Karpas-422 (cell line): Measurements from ENCODE around the gene IGSF21. TPM values are rescaled to one million over a fixed set of nuclear protein-coding genes. Genes with fewer than 3 reads are reported as not detected.

Experiments
- DNase-seq: peaks from one replicate; pipeline ENCODE4 v3.0.0-alpha.2; 2015
- H2AFZ ChIP-seq: fragments of 200-600 bp; sonication (generic); 2 replicates; pipeline ENCODE4 v1.6.1; 2014; ENCODE audit warnings: antibody characterized with exemption, low read length, mixed read lengths
- H3K27ac ChIP-seq: fragments of 200-600 bp; sonication (generic); 2 replicates; pipeline ENCODE4 v1.5.1; 2014; ENCODE audit warnings: mild to moderate bottlenecking, low read length, moderate library complexity
- H3K27me3 ChIP-seq: fragments of 200-600 bp; sonication (generic); 2 replicates; pipeline ENCODE4 v1.6.1; 2014; ENCODE audit warnings: low read length, mixed read lengths
- H3K36me3 ChIP-seq: fragments of 200-600 bp; sonication (generic); 2 replicates; pipeline ENCODE4 v1.6.1; 2014; ENCODE audit warnings: low read length, mixed read lengths; ENCODE audit not compliant: insufficient read depth
- H3K4me1 ChIP-seq: fragments of 200-600 bp; sonication (generic); 2 replicates; pipeline ENCODE4 v1.6.1; 2014; ENCODE audit warnings: mild to moderate bottlenecking, low read length, mixed read lengths
- H3K4me2 ChIP-seq: fragments of 200-600 bp; sonication (generic); 2 replicates; pipeline ENCODE4 v1.6.1; 2014; ENCODE audit warnings: low read length, low read depth, mild to moderate bottlenecking; ENCODE audit not compliant: poor library complexity, severe bottlenecking
- H3K4me3 ChIP-seq: fragments of 200-600 bp; sonication (generic); 2 replicates; pipeline ENCODE4 v1.5.1; 2014; ENCODE audit warnings: mild to moderate bottlenecking, antibody characterized with exemption, low read length, mixed read lengths
- H3K79me2 ChIP-seq: fragments of 200-600 bp; sonication (generic); 2 replicates; pipeline ENCODE4 v1.6.1; 2014; ENCODE audit warnings: mild to moderate bottlenecking, low read length, mixed read lengths
- H3K9ac ChIP-seq: fragments of 200-600 bp; sonication (generic); 2 replicates; pipeline ENCODE4 v1.6.0; 2014; ENCODE audit warnings: low read length
- H3K9me2 ChIP-seq: fragments of 200-600 bp; sonication (generic), shearing (Covaris generic); replicated peaks from 2 replicates; pipeline ENCODE4 v1.6.0; 2014; ENCODE audit warnings: mild to moderate bottlenecking, low read length, moderate library complexity; ENCODE audit not compliant: insufficient read depth
- H3K9me3 ChIP-seq: fragments of 300-700, 200-600 bp; sonication (generic); 2 replicates; pipeline ENCODE4 v1.6.1; 2014; ENCODE audit warnings: low read length, mixed read lengths
- H4K20me1 ChIP-seq: fragments of 200-600 bp; sonication (generic); 2 replicates; pipeline ENCODE4 v1.6.1; 2014; ENCODE audit warnings: mild to moderate bottlenecking, antibody characterized with exemption, low read length, low read depth; ENCODE audit not compliant: insufficient read depth
- total RNA-seq: library from RNA; depleted of rRNA; stranded (reverse); fragments of >200 nt; shearing (Covaris generic); gene quantifications from 2 replicates; pipeline ENCODE4 v1.2.3, GENCODE V29; 2014; ENCODE audit warnings: low replicate concordance

Gene IGSF21
- total RNA-seq, 1 experiment from 2014 or later, result 0.26 TPM

- peaks cover 34% of the 10 kb centered on the region for H3K4me1 ChIP-seq
- H3K9ac ChIP-seq, result no peak overlapping the region
- H3K79me2 ChIP-seq, result no peaks in the 10 kb centered on the region
- no peaks in the 10 kb centered on the region for H4K20me1 ChIP-seq
- H3K4me3 ChIP-seq, result no peak overlapping the region
- no peaks in the 10 kb centered on the region for H3K36me3 ChIP-seq
- no peak for DNase-seq
- no peaks in the 10 kb centered on the region for H3K27me3 ChIP-seq
- no peak overlapping the region for H3K27ac ChIP-seq
- no peak overlapping the region for H2AFZ ChIP-seq
- H3K9me2 ChIP-seq, result no peaks in the 10 kb centered on the region
- H3K9me3 ChIP-seq, result no peaks in the 10 kb centered on the region
- peak overlapping the region; percentile 38 for H3K4me2 ChIP-seq
Observed at GRCh38 chr1:18175530-18176377, 68.2 kb downstream of the IGSF21 start.

- Histone ChIP-seq H3K27me3 (no peaks in the 10 kb centered on the region), H3K36me3 (no peaks in the 10 kb centered on the region), H3K9me2 (no peaks in the 10 kb centered on the region), H2AFZ (no peak overlapping the region), H3K4me3 (no peak overlapping the region), H3K79me2 (no peaks in the 10 kb centered on the region), H3K4me2 (peak overlapping the region; percentile 38), H3K27ac (no peak overlapping the region), H3K9me3 (no peaks in the 10 kb centered on the region), H4K20me1 (no peaks in the 10 kb centered on the region), H3K9ac (no peak overlapping the region), H3K4me1 (peaks cover 34% of the 10 kb centered on the region)
- DNase-seq, result no peak
Observed at GRCh38 chr1:18176619-18177018, 69.0 kb downstream of the IGSF21 start.

DNA sequence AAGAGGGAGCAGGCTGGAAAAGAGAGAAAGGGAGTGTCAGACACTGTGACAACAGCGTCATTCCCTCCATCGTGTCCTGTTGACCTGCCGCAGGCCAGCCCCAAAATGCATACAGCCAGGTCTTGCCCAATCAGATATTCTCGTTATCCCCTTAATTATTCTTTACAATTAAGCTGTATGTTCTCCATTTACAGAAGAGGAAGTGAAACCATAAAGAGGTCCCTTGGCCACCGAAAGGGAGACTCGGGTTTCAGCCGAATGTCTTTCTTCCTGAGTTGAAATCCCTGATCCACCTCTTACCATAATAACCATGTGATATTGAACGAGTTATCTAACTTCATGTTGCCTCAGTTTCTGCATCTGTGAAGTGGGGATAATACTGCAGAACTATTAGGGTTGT lies 70.5 kb downstream of the IGSF21 start:
- H3K79me2 ChIP-seq, result no peaks in the 10 kb centered on the region
- DNase-seq, result peak; percentile 87
- H4K20me1 ChIP-seq, result no peaks in the 10 kb centered on the region
- 0 out of 2 replicates have a peak overlapping the region, but pooled peaks have one; percentile 12 for H3K4me3 ChIP-seq
- H3K9me3 ChIP-seq, result no peaks in the 10 kb centered on the region
- no peak overlapping the region for H2AFZ ChIP-seq
- no peaks in the 10 kb centered on the region for H3K27me3 ChIP-seq
- H3K36me3 ChIP-seq, result no peaks in the 10 kb centered on the region
- H3K4me2 ChIP-seq, result peak overlapping the region; percentile 51
- peaks cover 36% of the 10 kb centered on the region for H3K4me1 ChIP-seq
- no peak overlapping the region for H3K27ac ChIP-seq
- H3K9ac ChIP-seq, result no peak overlapping the region
- no peaks in the 10 kb centered on the region for H3K9me2 ChIP-seq

DNA sequence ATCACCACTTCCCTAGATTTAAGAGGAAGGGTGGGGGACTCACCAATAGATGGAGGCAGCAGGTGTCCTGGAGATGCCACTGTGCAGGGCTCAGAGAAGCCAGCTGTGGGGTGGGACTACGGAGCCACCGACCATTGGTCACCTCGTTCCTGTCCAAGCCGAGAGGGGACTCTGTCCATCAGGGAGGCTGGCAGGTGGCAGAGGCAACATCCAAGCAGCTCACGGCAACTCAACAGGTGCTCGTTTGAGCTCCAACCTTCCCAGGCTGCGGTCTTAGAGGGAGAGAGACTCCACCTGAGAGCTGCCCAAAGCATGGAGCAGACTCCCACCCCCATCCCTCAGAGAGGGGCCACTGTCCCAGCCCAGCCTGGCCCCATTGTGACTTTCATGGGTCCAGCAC lies 71.4 kb downstream of the IGSF21 start:
- no peak for DNase-seq
- H3K9me2 ChIP-seq, result no peaks in the 10 kb centered on the region
- no peaks in the 10 kb centered on the region for H3K9me3 ChIP-seq
- no peaks in the 10 kb centered on the region for H3K79me2 ChIP-seq
- H3K4me2 ChIP-seq, result no peak overlapping the region
- no peaks in the 10 kb centered on the region for H3K36me3 ChIP-seq
- no peak overlapping the region for H3K27ac ChIP-seq
- no peak overlapping the region for H3K9ac ChIP-seq
- H4K20me1 ChIP-seq, result no peaks in the 10 kb centered on the region
- H3K4me3 ChIP-seq, result no peak overlapping the region
- H3K4me1 ChIP-seq, result peaks cover 43% of the 10 kb centered on the region
- H2AFZ ChIP-seq, result no peak overlapping the region
- no peaks in the 10 kb centered on the region for H3K27me3 ChIP-seq

GRCh38 chr1:18182398-18183160 lies 75.0 kb downstream of the IGSF21 start:
- H3K4me1 ChIP-seq, result peaks cover 23% of the 10 kb centered on the region
- H3K36me3 ChIP-seq, result no peaks in the 10 kb centered on the region
- no peak overlapping the region for H3K4me2 ChIP-seq
- no peaks in the 10 kb centered on the region for H3K9me2 ChIP-seq
- no peak overlapping the region for H3K27ac ChIP-seq
- no peaks in the 10 kb centered on the region for H3K79me2 ChIP-seq
- no peak for DNase-seq
- no peaks in the 10 kb centered on the region for H4K20me1 ChIP-seq
- no peaks in the 10 kb centered on the region for H3K27me3 ChIP-seq
- H2AFZ ChIP-seq, result no peak overlapping the region
- no peak overlapping the region for H3K4me3 ChIP-seq
- H3K9me3 ChIP-seq, result no peaks in the 10 kb centered on the region
- no peak overlapping the region for H3K9ac ChIP-seq

DNA sequence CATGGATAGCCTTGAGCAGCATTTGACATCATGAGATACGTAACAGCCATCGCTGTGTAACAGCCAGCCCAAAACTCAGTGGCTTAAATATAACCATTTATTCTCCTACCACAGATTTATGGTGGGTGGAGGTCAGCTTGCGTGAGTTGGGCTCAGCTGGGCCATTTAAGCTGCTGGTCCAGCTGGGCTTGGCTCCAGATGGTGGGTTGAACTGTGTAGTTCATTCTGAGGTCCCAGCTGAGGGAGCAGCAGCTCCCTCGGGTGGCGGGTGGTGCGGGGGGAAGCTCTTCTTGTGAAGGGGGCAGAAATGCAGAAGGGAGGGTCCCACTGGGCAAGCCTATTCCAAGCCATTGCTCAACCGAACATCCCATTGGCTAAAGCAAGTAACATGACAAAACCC lies 75.9 kb downstream of the IGSF21 start:
- H3K9ac ChIP-seq, result no peak overlapping the region
- H2AFZ ChIP-seq, result no peak overlapping the region
- no peaks in the 10 kb centered on the region for H3K9me2 ChIP-seq
- H3K27ac ChIP-seq, result no peak overlapping the region
- H3K79me2 ChIP-seq, result no peaks in the 10 kb centered on the region
- no peaks in the 10 kb centered on the region for H3K36me3 ChIP-seq
- H3K27me3 ChIP-seq, result no peaks in the 10 kb centered on the region
- H3K9me3 ChIP-seq, result no peaks in the 10 kb centered on the region
- H3K4me1 ChIP-seq, result peaks cover 13% of the 10 kb centered on the region
- H4K20me1 ChIP-seq, result no peaks in the 10 kb centered on the region
- H3K4me3 ChIP-seq, result no peak overlapping the region
- no peak for DNase-seq
- no peak overlapping the region for H3K4me2 ChIP-seq

- H4K20me1 ChIP-seq, result no peaks in the 10 kb centered on the region
- no peak overlapping the region for H2AFZ ChIP-seq
- H3K9ac ChIP-seq, result no peak overlapping the region
- H3K4me1 ChIP-seq, result peaks cover 8% of the 10 kb centered on the region
- no peaks in the 10 kb centered on the region for H3K9me2 ChIP-seq
- no peaks in the 10 kb centered on the region for H3K9me3 ChIP-seq
- no peak overlapping the region for H3K4me3 ChIP-seq
- no peak overlapping the region for H3K4me2 ChIP-seq
- H3K27me3 ChIP-seq, result no peaks in the 10 kb centered on the region
- H3K79me2 ChIP-seq, result no peaks in the 10 kb centered on the region
- H3K36me3 ChIP-seq, result no peaks in the 10 kb centered on the region
- H3K27ac ChIP-seq, result no peak overlapping the region
- no peak for DNase-seq
Observed at GRCh38 chr1:18187054-18187453, 79.5 kb downstream of the IGSF21 start.

DNA sequence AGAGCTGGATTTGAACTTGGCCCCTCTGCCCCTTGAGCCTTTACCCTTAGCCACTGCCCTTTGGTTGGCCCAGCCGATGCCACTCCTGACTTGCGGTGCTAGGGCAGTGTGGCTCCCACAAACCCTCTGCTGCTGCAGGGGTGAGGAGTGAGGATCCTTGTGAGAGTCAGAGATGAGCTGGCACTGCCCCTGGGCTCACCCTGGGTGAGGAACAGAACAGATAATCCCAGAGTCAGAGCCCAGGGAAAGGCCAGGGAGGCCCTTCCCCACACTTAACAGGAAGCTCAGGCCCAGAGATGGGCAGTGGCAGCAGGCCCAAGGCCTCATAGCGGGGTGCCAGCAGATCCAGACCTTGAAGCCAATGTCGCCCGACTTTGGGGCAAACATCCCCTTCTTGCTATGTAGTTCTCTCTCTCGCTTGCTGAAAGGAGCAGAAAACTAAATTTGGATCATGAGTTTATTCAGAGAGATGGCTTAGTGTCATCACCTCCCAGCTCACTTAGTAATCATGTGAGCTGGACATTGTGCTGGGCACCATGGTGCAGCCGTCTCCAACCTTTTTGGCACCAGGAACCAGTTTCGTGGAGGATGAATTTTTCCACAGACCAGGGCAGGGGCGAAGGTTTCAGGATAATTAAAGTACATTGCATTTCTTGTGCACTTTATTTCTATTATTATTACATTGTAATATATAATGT lies 81.4 kb downstream of the IGSF21 start:
- no peak overlapping the region for H2AFZ ChIP-seq
- no peak overlapping the region for H3K27ac ChIP-seq
- no peaks in the 10 kb centered on the region for H3K4me1 ChIP-seq
- no peaks in the 10 kb centered on the region for H3K27me3 ChIP-seq
- H3K4me3 ChIP-seq, result no peak overlapping the region
- H3K9ac ChIP-seq, result no peak overlapping the region
- H3K9me2 ChIP-seq, result no peaks in the 10 kb centered on the region
- H3K4me2 ChIP-seq, result no peak overlapping the region
- H3K79me2 ChIP-seq, result no peaks in the 10 kb centered on the region
- H3K9me3 ChIP-seq, result no peaks in the 10 kb centered on the region
- no peak for DNase-seq
- no peaks in the 10 kb centered on the region for H4K20me1 ChIP-seq
- no peaks in the 10 kb centered on the region for H3K36me3 ChIP-seq
